Smooth muscle cell (in vitro differentiated cells): ENCODE measurements around the gene WIPF3. TPM values are rescaled to one million over a fixed set of nuclear protein-coding genes. Genes with fewer than 3 reads are reported as not detected.

Experiments used
- DNase-seq: peaks from one replicate; lab custom pipeline; 2025; ENCODE audit not compliant: unreplicated experiment; lab: John Stamatoyannopoulos, UW
- H2AFZ ChIP-seq: fragments of 200-600 bp; sonication (generic); 2 replicates; pipeline ENCODE4 v1.6.0; 2016; ENCODE audit warnings: antibody characterized with exemption, low read depth, mild to moderate bottlenecking
- H3F3A ChIP-seq: fragments of 200-600 bp; sonication (generic); 2 replicates; pipeline ENCODE4 v1.6.0; 2017; ENCODE audit warnings: antibody characterized with exemption, low read depth
- H3K27ac ChIP-seq: fragments of 200-600 bp; sonication (generic); 2 replicates; pipeline ENCODE4 v1.5.1; 2016; ENCODE audit warnings: low read depth, mild to moderate bottlenecking
- H3K27me3 ChIP-seq: fragments of 200-600 bp; sonication (generic); 2 replicates; pipeline ENCODE4 v1.6.1; 2016; ENCODE audit warnings: low read depth, mild to moderate bottlenecking
- H3K36me3 ChIP-seq: fragments of 200-600 bp; sonication (generic); 2 replicates; pipeline ENCODE4 v1.5.1; 2016; ENCODE audit warnings: low read depth
- H3K4me1 ChIP-seq: fragments of 200-600 bp; sonication (generic); 2 replicates; pipeline ENCODE4 v1.5.1; 2016; ENCODE audit warnings: low read depth
- H3K4me2 ChIP-seq: fragments of 200-600 bp; sonication (generic); 2 replicates; pipeline ENCODE4 v1.6.0; 2016; ENCODE audit warnings: mild to moderate bottlenecking
- H3K4me3 ChIP-seq: fragments of 200-600 bp; sonication (generic); 2 replicates; pipeline ENCODE4 v1.5.1; 2016; ENCODE audit warnings: mild to moderate bottlenecking
- H3K79me2 ChIP-seq: fragments of 200-600 bp; sonication (generic); 2 replicates; pipeline ENCODE4 v1.6.0; 2016; ENCODE audit warnings: low read depth, mild to moderate bottlenecking
- H3K9ac ChIP-seq: fragments of 200-600 bp; sonication (generic); 2 replicates; pipeline ENCODE4 v1.6.0; 2016; ENCODE audit warnings: low read depth
- H3K9me3 ChIP-seq: fragments of 200-600 bp; sonication (generic); replicated peaks from 2 replicates; pipeline ENCODE4 v1.5.1; 2016; ENCODE audit warnings: low read depth
- H4K20me1 ChIP-seq: fragments of 200-600 bp; sonication (generic); 2 replicates; pipeline ENCODE4 v1.6.0; 2016; ENCODE audit warnings: low read depth
- CTCF ChIP-seq: fragments of 200-600 bp; sonication (generic); IDR thresholded peaks from 2 replicates; pipeline ENCODE4 v1.5.1; 2017; ENCODE audit warnings: borderline replicate concordance, mild to moderate bottlenecking, antibody characterized with exemption; ENCODE audit not compliant: insufficient read depth, poor library complexity, severe bottlenecking
- WGBS: methylation state at CpG from one replicate; pipeline ENCODE4 v1.1.7; 2016; ENCODE audit warnings: low lambda C conversion rate; 5-methylcytosine and 5-hydroxymethylcytosine counted together
- polyA plus RNA-seq: library from polyadenylated mRNA; unstranded; fragments of >200 nt; fragmentation: Nextera tagmentation; extraction: Ambion mirVana; gene quantifications from 2 replicates; pipeline ENCODE4 v1.2.1, GENCODE V29; 2016
- total RNA-seq: library from RNA; depleted of rRNA; stranded (reverse); fragments of >200 nt; gene quantifications from 2 replicates; pipeline ENCODE4 v1.2.3, GENCODE V29; 2014

WIPF3 gene
- total and polyA plus RNA-seq, 2 experiments from 2014 or later: 0.22 TPM; not detected in 1

GRCh38 chr7:29953726-29954347 is 147.5 kb downstream of the WIPF3 start:
- H3F3A ChIP-seq: no peaks in the 10 kb centered on the region
- H3K79me2 ChIP-seq: peaks cover 28% of the 10 kb centered on the region
- peaks cover 4% of the 10 kb centered on the region for H3K4me1 ChIP-seq
- no peak for DNase-seq
- H2AFZ ChIP-seq: no peak overlapping the region
- peaks cover 8% of the 10 kb centered on the region for H3K36me3 ChIP-seq
- no peaks in the 10 kb centered on the region for H3K27me3 ChIP-seq
- peaks cover 73% of the 10 kb centered on the region for H4K20me1 ChIP-seq
- H3K9ac ChIP-seq: no peak overlapping the region
- 95% methylated on average over 4 of the region's 4 CpGs for WGBS
- H3K27ac ChIP-seq: no peak overlapping the region
- TF ChIP-seq CTCF: no peak
- H3K4me3 ChIP-seq: no peak overlapping the region
- H3K4me2 ChIP-seq: no peak overlapping the region
- H3K9me3 ChIP-seq: no peaks in the 10 kb centered on the region

- peaks cover 74% of the 10 kb centered on the region for H4K20me1 ChIP-seq
- no peaks in the 10 kb centered on the region for H3K27me3 ChIP-seq
- H3F3A ChIP-seq: no peaks in the 10 kb centered on the region
- no peak overlapping the region for H2AFZ ChIP-seq
- WGBS: 91% methylated on average over 7 of the region's 7 CpGs
- no peak overlapping the region for H3K4me2 ChIP-seq
- H3K9me3 ChIP-seq: no peaks in the 10 kb centered on the region
- no peak overlapping the region for H3K27ac ChIP-seq
- H3K4me3 ChIP-seq: no peak overlapping the region
- H3K4me1 ChIP-seq: peaks cover 7% of the 10 kb centered on the region
- no peak overlapping the region for H3K9ac ChIP-seq
- peaks cover 40% of the 10 kb centered on the region for H3K79me2 ChIP-seq
- no peak for TF ChIP-seq CTCF
- no peak for DNase-seq
- H3K36me3 ChIP-seq: peaks cover 8% of the 10 kb centered on the region
Observed at GRCh38 chr7:29955075-29955792, 148.9 kb downstream of the WIPF3 start.

- Histone ChIP-seq H4K20me1 (peaks cover 76% of the 10 kb centered on the region), H2AFZ (no peak overlapping the region), H3K4me2 (no peak overlapping the region), H3K4me1 (peaks cover 7% of the 10 kb centered on the region), H3K36me3 (peaks cover 8% of the 10 kb centered on the region), H3K9me3 (no peaks in the 10 kb centered on the region), H3K79me2 (peaks cover 45% of the 10 kb centered on the region), H3K27me3 (no peaks in the 10 kb centered on the region), H3K27ac (no peak overlapping the region), H3K4me3 (no peak overlapping the region), H3K9ac (no peak overlapping the region), H3F3A (no peaks in the 10 kb centered on the region)
- WGBS: 77% methylated on average over 8 of the region's 8 CpGs
- TF ChIP-seq CTCF: no peak
- DNase-seq: no peak
Observed at GRCh38 chr7:29955799-29956486, 149.6 kb downstream of the WIPF3 start.
